VCaP (cell line): ENCODE measurements around the gene RPS19.

Experiments
- H3K27ac ChIP-seq: fragments of 450-650 bp; 2 replicates; pipeline ENCODE4 v1.5.1; 2017
- TF ChIP-seq, protein P1 (sequence below): fragments of 450-650 bp; conservative IDR thresholded peaks from 2 replicates; pipeline ENCODE4 v1.5.1; 2017; ENCODE audit warnings: mild to moderate bottlenecking, moderate library complexity

The RPS19 gene

DNA sequence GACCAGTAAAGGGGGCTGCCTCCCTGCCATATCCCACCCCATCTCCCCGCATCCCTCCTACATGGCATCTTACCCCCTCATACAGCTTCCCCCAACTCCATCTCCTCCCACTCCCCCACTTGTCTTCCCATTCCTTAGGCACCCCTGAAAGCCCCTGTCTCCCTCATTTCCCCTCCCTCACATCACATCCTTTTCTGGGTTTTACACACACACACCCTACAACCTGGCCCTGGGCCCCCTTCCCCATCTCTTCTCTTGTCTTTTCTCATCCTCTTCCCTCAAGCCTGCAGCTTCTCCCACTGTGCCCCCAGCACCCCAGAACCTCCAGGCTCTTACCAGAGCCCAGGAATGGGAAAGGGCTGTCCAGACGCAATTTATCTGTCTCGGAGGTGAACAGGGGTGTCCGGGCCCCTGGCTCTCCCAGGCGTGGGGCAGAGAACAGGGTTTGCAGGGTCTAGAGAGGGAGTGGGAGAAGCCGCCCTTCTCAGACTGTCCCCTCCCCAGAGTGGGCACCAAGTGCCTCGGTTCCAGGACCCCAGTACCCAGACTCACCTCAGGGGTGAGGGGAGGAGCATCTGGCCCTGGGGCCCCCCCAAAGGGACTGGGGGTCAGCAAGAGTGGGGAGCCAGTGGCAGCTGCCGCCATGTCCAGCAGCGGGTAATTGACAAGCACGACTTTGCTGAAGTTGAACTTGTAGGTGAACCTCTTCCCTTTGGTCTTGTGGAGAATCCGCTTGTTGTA is 48.8 kb downstream of the RPS19 start:
- TF ChIP-seq, protein P1, sequence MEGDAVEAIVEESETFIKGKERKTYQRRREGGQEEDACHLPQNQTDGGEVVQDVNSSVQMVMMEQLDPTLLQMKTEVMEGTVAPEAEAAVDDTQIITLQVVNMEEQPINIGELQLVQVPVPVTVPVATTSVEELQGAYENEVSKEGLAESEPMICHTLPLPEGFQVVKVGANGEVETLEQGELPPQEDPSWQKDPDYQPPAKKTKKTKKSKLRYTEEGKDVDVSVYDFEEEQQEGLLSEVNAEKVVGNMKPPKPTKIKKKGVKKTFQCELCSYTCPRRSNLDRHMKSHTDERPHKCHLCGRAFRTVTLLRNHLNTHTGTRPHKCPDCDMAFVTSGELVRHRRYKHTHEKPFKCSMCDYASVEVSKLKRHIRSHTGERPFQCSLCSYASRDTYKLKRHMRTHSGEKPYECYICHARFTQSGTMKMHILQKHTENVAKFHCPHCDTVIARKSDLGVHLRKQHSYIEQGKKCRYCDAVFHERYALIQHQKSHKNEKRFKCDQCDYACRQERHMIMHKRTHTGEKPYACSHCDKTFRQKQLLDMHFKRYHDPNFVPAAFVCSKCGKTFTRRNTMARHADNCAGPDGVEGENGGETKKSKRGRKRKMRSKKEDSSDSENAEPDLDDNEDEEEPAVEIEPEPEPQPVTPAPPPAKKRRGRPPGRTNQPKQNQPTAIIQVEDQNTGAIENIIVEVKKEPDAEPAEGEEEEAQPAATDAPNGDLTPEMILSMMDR, result no peak

DNA sequence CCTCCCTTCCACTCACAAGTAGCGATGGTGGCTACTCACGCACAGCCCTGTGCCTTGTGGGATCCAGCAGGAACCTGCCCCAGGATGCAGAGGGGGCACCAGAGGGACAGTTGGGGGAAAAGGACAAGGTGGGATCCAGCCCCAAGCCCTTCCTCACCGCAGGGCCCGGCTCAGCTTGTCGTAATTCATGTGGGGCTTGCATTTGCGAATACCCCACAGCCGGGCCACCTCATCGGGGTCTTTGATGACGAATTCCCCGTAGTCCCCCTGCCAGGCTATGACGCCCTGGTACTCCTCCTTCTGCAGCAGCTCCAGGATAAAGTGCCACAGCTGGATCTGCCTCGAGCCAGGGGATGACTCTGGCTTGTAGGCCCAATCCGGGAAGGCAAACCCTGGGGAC is 49.7 kb downstream of the RPS19 start:
- TF ChIP-seq, protein P1, result no peak
- H3K27ac ChIP-seq, result no peak overlapping the region

More for the DNA sequence above, 48.8 kb downstream of the RPS19 start:
- no peak overlapping the region for H3K27ac ChIP-seq

DNA sequence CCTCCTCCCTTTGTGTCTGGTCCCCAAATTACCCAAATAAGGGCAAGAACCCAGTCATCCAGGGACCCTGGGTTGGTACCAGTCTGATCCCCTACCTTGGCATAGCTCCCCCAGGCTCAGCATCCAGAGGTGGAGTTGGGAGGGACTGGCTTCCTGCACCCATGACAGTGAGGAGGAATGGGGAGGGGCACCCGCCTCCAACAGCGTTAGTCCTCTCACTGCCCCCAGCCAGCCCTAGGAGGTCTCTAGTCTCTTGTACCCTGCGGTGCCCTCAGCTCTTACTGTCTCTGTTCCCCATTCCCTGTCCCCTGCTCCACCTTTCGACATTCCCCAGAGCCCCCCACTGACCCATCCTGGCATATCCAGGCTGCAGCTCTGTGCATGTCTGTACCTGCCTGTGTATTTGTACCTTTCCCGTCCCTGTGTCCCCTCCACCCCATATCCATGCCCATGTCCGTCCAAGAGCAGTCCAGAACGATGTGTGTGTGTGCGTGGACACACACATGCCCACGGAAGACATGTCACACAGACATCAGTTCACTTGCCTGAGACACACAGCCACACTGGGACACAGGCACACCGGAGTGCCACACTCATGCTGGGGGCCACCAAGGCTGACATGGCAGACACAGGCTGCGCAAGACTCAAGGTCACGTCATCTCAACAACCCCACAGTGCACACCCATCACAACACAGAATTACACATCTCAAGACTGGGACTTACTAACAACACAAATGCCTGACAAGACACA is 50.4 kb downstream of the RPS19 start:
- TF ChIP-seq, protein P1, result no peak
- H3K27ac ChIP-seq, result no peak overlapping the region

DNA sequence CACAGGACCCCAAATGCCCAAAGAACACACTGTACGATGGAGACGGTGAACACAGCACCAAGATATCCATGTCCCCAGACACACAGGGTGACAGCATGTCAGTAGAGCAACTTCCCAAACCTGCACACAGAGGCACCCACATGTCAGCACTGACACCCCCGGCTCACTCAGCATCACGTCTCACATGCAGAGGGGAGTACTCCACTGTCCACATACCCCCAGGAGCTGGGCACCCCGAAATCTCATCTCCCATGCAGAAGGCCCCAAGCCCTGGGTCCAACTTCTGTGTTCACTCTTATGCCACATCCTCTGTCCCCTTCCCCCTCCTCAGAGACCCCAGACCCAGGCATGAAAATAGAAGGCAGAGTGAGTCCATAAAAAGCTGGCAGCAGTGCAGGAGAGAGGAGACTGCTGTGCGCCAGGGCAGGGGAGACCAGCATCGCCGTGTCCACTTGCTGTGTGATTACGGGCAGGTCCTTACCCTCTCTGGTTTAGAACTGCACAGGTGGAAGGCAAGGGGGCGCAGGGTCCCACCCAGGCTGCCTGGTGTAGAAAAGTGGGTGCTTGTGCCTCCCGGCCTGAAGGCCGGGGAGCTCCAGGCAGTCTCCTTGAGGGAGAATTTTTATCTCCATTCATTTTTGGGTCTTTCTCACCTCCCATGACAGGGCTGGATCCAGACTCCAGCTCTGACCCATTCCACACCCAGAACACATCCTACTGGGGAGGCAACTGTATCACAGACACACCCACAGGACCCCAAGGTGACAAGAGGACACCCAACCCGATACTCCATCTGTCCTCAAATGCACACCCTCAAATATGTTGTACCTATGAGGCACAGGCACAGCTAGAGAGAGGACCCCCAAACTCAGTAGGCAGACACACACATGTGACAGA is 51.2 kb downstream of the RPS19 start:
- TF ChIP-seq, protein P1, result no peak
- no peak overlapping the region for H3K27ac ChIP-seq

DNA sequence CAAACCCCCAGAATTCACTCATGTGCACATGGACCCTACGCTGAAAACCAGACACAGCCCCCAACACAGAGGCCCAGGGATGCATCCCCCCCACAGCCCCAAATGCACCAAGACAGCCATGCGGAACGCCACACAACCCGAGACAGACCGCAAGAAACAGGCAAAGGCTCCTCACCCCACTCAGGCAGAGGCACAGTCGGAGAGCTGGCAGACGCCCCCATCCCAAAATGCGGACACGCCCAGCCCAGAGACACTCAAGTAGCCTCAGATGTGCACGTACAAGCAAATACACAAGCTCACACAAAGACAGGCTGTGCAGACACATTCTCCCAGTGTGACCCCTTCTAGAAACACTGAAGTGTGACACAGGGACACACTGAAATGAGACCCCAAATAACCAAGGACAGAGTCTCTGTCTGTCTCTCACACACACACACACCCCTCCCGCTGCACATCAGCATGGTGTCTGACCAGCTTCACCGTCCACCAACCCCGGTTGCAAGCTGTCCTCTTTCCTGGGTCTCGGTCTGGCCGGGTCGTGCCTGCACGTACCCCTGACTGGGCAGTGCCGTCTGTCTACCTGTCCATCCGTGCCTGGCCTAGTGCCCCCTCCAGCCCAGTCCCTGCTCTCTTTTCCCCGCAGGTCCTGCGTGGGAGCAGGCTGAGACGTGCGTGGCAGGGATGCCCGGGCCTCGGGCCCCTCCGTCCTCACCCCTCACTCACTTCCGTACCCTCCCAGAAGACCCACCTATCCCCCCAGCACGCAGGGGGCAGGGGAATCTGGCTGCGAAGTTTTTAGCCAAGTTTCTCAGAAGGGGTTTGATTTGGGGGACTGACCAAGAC is 52.1 kb downstream of the RPS19 start:
- TF ChIP-seq, protein P1, result no peak

DNA sequence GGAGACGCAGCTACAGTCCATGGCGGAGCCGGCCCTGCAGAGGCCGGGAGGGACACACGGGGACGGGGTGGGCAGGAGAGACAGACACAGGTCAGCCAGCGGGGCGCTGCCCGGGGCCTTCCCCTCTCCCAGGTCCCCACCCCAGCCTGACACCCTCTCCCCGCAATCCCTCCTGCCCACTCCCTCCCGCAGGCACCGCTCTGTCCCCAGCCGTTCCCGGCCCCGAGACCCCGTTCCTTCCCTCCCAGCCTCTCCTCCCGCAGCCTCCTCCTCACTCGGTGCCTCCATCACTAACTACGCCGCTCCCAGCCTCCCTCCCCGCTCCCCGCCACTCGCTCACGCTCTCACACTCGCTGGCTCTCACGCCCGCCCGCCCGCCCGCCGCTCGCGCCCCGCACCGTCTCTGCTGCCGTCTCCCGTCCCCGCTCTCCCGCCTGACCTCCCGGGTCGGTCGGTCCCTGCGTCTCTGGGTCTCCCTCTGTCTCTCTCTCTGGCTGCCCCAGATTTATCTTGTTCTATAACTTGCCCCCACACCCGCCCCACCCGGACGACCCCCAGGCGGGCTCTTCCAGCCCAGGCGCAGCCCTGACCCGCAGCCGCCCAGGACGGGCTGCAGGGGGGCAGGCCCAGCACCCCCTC is 53.0 kb downstream of the RPS19 start:
- TF ChIP-seq, protein P1, result no peak
- no peak overlapping the region for H3K27ac ChIP-seq

More for the DNA sequence above, 52.1 kb downstream of the RPS19 start:
- no peak overlapping the region for H3K27ac ChIP-seq
